Measurements from ENCODE around the gene GPR65.

Gene GPR65

DNA sequence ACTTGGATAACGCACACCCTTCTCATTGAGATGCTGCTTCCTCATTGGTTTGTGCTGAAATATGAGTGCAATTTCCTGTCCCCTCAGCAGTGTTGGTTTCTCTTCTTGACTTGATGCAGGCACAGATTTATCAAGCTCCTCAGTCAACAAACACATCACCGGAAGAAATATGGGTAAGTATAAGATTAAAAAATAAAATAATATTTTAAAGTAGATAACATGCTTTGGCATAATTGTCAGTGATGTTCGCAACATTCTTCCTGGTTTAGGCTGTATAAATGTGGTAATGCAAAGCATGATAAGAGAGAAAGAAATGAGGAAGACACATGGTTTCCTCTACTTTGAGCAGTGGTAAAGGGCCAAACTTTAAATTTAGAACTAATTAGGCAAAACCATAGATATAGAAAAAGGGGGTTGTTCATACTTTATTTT is at the start of gene GPR65:
Gene GPR65 (plus strand): TSS at position 86 of the 432 bp plus-strand sequence. CDS start 5,713 bp downstream, outside the sequence.
- in situ Hi-C loops (cut with MboI; ENCODE audit: low sequenced_read_pairs) = no loop called here

DNA sequence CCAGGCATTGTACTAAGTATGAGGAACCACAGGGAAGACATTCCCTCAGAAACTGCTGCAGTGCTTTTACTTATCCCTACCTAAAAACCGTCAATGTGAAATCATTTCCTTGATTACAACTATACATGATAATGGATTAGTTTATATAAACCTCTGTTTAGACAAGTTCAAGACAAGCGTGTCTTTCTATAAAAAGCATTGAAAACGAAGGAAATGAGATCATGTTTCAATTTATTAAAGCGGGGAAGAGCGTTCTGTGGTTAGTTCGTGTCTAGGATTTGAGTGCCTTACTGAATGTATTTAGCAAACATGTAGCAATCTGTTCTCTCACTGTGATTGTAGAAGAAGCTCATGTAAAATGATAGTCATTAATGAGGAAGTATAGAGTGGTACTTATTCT is 49.4 kb upstream of the GPR65 start:
- in situ Hi-C loops (cut with MboI; ENCODE audit: low sequenced_read_pairs) = no loop called here

DNA sequence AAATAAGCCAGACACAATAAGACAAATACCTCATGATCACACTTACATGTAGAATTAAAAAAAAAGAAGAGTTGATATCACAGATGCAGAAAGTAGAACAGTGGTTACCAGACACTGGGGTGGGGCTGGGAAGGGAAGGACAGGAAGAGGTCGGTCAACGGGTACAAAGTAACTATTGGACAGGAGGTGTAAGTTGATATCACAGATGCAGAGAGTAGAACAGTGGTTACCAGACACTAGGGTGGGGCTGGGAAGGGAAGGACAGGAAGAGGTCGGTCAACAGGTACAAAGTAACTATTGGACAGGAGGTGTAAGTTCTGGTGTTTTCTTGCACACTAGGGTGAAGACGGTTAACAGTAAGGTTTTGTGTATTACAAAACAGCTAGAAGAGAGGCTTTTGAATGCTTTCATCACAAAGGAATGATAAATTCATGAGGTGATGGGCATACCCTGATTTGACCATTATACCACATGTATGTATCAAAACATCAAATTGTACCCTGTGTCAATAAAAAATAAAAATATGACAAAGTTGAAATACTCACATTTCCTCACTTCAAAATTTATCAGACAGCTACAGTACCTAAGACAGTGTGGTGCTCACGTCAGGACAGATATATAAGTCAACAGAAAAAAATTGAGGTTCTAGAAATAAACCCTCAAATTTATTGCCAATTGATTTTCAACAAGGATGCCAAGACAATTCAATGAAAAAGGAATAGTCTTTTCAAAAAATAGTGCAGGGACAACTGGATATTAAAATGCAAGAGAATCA is 44.7 kb upstream of the GPR65 start:
- in situ Hi-C loops (cut with MboI; ENCODE audit: low sequenced_read_pairs) = no loop called here

- in situ Hi-C loops (cut with MboI; ENCODE audit: low sequenced_read_pairs) = no loop called here
Measured at GRCh38 chr14:87961246-87961645, 43.7 kb upstream of the GPR65 start.

DNA sequence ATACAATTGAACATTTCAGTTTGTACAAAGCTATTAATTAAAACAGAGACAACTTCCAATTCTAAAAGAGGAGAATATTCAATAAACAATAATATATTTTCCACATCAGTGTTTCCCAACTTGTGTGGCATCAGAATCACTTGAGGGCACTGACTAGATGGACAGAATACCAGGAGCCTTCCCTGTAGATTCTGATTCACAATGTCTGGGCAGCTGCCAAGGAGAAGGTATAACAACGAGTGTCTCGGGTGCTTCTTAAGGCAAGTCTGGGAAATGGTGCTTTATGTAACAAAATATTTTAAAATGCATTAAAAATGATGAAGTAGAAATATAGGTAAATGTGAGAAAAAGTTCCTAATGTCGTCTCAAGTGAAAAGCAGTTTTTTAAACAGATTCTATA is 38.1 kb upstream of the GPR65 start:
- in situ Hi-C loops (cut with MboI; ENCODE audit: low sequenced_read_pairs) = no loop called here

GRCh38 chr14:87967496-87967895 is 37.4 kb upstream of the GPR65 start:
- in situ Hi-C loops (cut with MboI; ENCODE audit: low sequenced_read_pairs) = no loop called here

- in situ Hi-C loops (cut with MboI; ENCODE audit: low sequenced_read_pairs) = no loop called here
Measured at GRCh38 chr14:87971010-87971409, 33.9 kb upstream of the GPR65 start.

DNA sequence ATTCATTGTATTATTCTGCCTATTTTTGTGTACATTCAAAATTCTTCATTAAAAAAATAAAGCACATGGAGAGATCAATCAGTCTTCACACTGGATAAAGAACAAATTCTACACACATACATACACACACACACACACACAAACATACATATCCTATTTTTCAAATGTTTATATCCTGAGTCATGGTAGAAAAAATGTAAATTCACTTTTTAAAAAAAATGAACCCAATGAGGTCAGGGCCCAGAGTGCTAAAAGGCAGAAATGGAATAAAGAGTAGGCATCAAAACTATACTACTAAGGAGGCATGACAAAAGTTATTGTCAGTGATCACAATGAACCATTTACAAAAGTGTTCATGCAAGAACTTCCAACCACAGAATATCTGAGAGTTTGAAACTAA is 29.3 kb upstream of the GPR65 start:
- in situ Hi-C loops (cut with MboI; ENCODE audit: low sequenced_read_pairs) = no loop called here

GRCh38 chr14:87979689-87980088 is 25.2 kb upstream of the GPR65 start:
- in situ Hi-C loops (cut with MboI; ENCODE audit: low sequenced_read_pairs) = no loop called here

DNA sequence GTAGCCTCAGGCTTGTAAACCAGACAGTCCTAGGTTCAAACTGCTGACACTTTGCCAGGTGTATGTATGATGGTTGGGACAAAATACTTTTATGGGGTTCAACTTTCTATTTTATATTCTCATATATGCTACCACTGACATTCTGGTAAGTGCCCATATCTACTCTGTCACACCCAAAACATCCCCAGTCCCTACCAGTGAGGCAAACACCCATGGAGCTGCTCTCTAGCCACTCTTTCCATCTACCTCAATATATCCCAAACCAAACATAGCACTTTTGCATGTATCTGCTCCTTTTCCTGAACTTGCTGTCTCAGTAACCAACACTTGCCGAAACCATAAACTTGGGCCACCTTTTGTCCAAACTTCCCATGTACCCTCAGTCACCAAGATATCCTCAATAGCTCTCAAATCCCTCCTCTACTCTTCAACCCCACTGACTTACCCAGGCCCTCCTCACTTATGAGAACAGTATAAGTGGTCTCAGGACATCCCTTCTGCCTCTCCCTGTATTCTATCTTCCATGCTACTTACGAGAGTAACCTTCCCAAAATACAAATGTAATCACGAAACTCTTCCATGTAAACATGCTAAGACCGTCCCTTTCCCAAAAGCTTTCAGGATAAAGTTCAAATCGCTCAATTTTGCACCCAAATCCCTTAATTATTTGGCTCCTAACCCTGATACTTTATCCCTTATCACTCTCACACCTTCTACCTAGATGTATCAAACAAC is 15.5 kb upstream of the GPR65 start:
- in situ Hi-C loops (cut with MboI; ENCODE audit: low sequenced_read_pairs) = no loop called here

DNA sequence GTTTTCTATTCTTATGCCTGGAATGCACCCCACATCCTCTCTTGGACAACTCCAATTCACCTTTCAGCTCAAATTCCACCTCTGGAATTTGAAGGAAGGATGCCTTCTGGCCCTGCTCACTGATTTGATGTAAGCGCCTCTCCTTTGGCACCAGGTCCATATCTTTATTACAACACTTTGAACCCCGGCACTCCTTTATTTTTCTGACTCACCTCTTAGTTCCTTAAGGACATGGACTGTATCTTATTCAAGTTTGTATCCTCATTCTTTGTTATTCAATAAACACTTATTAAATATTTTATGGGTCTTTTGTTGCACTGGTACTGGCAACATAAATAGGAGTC is 15.0 kb upstream of the GPR65 start:
- in situ Hi-C loops (cut with MboI; ENCODE audit: low sequenced_read_pairs) = no loop called here

DNA sequence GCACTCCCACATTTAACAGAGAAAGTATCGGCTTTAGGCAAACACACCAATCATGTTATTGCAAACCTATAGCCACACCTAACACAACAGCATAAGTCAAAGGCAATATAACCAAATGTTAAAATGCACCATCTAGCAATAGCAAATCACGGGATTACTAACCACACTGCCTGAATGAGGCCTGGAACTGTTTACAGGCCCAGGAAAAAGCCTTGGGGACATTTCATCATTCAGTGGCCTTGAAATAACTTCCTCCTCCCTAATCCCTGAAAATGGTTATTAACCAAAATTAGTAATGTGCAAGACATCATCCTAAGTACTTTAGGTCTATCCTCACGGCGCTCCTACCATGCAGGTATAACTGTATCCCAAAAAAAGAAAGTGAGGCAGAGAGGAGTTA is 14.3 kb upstream of the GPR65 start:
- in situ Hi-C loops (cut with MboI; ENCODE audit: low sequenced_read_pairs) = no loop called here

DNA sequence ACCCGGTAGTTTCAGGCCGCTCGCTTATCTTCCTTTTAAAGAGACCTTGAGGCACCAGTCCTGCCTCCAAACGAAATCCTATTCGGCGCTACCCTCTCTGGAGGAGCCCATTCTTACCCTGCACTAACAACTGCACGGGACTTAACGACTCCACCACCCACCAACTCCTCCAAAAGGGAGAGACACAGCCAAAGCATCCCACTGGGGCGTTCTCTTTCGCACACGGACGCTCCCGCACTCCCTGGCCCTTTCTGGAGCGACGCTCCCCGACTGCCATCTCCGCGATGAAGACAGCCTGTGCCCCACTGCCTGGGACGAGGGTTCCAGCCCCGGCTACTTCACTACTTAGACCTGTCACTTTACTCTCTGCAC is 12.6 kb upstream of the GPR65 start:
- in situ Hi-C loops (cut with MboI; ENCODE audit: low sequenced_read_pairs) = no loop called here

DNA sequence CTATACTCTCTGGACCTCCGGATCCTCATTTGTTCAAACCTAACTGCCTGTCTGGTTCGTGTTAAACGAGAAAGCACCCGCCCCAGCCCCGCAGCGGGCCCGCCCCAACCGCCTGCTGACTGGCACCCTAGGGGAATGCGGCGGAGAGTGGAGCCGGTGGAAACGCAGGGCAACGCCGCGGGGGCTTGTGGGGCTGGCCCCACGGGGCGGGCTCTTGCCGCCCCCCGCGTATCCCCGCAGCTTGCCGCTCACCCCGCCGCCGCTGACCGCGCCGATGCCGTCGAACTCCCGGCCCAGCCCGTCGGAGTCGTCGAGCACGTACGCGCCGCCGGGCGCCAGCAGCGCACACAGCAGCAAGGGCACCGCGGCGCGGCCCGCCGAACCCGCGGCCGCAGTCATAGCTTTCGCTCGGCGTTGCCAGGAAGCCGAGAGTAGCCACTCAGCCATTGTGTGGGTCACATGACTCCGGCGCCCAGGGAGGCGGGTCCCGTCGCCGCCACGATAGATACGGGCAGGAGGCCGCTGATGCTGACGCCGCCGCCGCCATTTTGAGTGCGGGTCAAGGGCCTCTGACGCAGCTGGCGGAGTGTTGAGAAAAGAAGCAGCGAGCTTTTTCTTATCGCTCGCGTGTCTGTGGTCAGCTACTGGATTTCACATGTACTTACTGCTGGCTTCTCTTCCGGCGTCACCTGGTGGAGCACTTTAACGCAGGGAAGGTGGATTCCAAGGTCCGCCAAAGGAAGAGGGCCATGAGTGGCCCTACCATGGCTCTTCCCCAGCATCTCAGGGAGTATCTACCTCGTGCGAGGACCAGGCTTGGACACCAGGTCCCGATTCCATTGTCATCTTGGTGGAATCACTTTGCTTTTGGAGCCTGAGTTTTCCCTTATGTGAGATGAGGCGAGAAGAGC is 12.0 kb upstream of the GPR65 start, which contains the start of gene GALC:
Gene GALC (minus strand): TSS at position 465 of the 911 bp plus-strand sequence. CDS start 18 bp downstream, at position 447.
- in situ Hi-C loops (cut with MboI; ENCODE audit: low sequenced_read_pairs) = no loop called here

DNA sequence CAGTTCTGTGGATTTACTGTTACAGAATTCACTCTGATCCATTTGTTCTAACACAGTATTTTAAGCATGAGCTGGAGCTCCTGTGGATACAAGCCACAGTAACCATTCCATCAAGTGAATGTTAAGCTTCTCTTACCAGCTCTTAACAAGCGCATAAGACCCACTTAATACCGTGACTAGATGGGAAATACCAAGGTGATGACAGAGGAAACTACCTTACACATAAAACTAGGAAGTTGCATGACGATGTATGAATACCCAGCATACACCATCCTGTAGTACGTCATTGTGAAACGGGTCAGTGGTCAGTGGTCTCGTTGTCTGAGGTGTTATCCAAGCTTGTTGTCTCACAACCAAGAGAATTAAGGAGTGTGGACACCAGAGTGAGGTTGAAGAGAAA is 10.0 kb upstream of the GPR65 start:
- in situ Hi-C loops (cut with MboI; ENCODE audit: low sequenced_read_pairs) = no loop called here

DNA sequence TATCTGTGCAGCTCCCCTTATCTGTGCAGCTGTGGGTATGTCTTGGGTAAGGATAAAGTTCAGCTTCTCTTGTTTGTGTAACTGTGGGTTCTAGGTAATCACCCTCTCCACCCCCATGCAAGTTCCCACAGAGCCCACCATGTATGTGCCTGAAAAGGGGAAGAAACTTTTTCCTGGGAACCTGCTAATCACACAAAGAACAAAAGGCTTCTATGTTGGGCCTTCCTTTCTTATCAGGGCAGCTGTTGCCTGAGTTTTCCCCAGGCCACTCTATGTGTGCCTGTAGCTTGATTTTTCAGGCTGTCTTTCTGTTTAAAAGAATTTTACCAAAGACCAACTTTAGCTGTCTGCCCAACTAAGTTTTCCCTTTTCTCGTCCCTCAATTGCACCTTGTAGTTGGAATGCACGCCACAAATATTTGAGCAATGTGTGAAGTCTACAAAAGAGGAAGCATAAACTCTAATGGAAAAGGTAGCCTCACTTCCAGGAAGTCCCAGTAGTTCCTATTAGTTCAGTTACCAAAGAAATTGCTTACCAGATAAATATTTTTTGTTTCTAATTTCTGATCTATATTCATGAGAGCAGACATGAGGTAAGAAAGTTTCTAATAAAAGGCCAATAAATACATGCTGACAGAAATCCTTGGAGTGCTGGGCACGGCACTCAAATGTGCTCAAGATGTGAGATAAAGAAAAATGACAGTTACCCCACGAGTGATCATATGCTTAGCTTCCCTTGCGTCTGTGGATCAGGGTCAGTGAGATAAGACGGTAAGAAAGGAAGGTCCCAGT is 9.2 kb upstream of the GPR65 start:
- in situ Hi-C loops (cut with MboI; ENCODE audit: low sequenced_read_pairs) = no loop called here

DNA sequence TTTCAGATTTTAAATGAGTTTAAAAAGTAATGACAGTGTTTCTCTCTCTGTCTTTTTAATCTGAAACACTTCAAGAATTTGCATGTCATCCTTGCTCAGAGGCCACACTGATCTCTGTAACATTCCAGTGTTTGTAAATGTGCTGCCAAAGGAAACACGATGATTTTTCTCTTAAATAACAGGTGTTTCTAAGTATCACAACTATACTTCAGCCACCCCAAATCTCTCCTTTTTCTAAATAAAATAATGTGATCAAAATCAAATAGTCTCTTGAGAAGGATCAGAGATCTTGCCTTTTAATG is 8.7 kb upstream of the GPR65 start:
- in situ Hi-C loops (cut with MboI; ENCODE audit: low sequenced_read_pairs) = no loop called here

GRCh38 chr14:87998482-87998881 is 6.5 kb upstream of the GPR65 start:
- in situ Hi-C loops (cut with MboI; ENCODE audit: low sequenced_read_pairs) = no loop called here

GRCh38 chr14:87999277-87999676 is 5.7 kb upstream of the GPR65 start:
- in situ Hi-C loops (cut with MboI; ENCODE audit: low sequenced_read_pairs) = no loop called here

DNA sequence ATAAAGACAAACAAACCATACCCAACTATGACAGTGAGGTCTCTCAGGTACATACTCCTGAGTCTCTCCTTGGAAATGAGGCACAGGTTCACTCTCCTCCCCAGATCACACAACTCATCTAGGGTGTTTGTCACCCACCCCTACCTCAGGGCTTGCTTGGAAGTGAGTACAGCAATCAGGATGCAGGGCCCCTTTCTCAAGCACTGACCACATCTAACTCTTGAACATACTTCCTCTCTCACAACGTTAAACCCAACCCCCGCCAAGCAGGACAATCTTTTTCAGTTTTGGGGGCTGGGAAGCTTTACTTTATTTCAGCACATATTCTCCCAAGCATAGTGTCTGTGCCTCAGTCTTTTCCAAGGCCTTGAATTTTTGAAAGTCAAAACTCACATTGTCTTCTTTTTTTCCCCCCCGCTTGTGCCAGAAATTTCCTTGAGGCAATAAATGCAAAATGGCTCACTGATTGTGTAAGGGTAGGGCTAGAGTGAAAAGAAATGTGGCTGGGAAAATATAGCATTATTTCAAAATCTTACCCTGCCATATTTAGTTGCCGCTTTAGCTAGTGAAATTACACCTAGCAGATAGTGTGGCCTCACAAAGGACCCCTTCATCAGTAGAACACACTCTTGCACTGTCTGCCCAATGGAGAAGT is 2.4 kb upstream of the GPR65 start:
- in situ Hi-C loops (cut with MboI; ENCODE audit: low sequenced_read_pairs) = no loop called here

Data from HL-60/S4 treated with phorbol 12-myristate 13-acetate at 8.2 ng/mL for 4 days and 3 days (cell line).